Keratinocyte (primary cell): ENCODE data around the gene MCF2L2.

Experiments
- CTCF ChIP-seq, 3 experiments: IDR thresholded peaks in 1 of 3; conservative IDR thresholded peaks in 1 of 3; optimal IDR thresholded peaks in 1 of 3; 2 replicates in 2 of 3; 3 replicates in 1 of 3; pipeline versions ENCODE3 to v1.5.1; 2011; ENCODE audit warnings: low read length in 3 of 3, mild to moderate bottlenecking in 3 of 3, moderate library complexity in 2 of 3, control low read depth in 1 of 3, inconsistent platforms in 1 of 3; ENCODE audit not compliant: insufficient read depth in 2 of 3; ENCODE audit errors: extremely low read depth in 1 of 3
- EZH2 ChIP-seq: IDR thresholded peaks from one replicate; pipeline ENCODE4 v1.6.1; 2012; ENCODE audit warnings: inconsistent platforms, mild to moderate bottlenecking, low read length, moderate library complexity

- TF ChIP-seq EZH2 (no peak), CTCF (optimal IDR thresholded peaks at IDR 0.05 in 1 of 3, IDR thresholded peaks at IDR 0.05 in 1 of 3, conservative IDR thresholded peaks at IDR 0.05 in 1 of 3; ENCODE audit: extremely low read depth in 1 of 3, insufficient read depth in 2 of 3, low read length in 3 of 3) (no peak)
Measured at GRCh38 chr3:183218826-183219225, 209.6 kb downstream of the MCF2L2 start.
